Left lung (tissue), 10 donors: ENCODE measurements around the gene PREX1. TPM values are rescaled to one million over a fixed set of nuclear protein-coding genes. Genes with fewer than 3 reads are reported as not detected.

ENCODE experiments used
- ATAC-seq: fragments of 200-7000 bp; cut with Tn5 transposase; one replicate; pipeline ENCODE4 v1.9.1; 2020; ENCODE audit warnings: moderate library complexity
- DNase-seq, 4 donors: peaks; one replicate each; pipeline ENCODE4 v3.0.0-alpha.2; 2013 to 2020
- H3K27ac ChIP-seq, 2 donors: fragments of 200-600 bp; sonication (generic) in 1 of 2; one replicate each; pipeline versions ENCODE4 v1.5.0 to v1.8.0; 2020 to 2021
- H3K27me3 ChIP-seq, 2 donors: fragments of 200-600 bp; sonication (generic) in 1 of 2; one replicate each; pipeline versions ENCODE4 v1.5.0 to v1.8.0; 2020 to 2021
- H3K36me3 ChIP-seq, 2 donors: fragments of 200-600 bp; sonication (generic) in 1 of 2; one replicate each; pipeline versions ENCODE4 v1.5.0 to v1.8.0; 2020 to 2021
- H3K4me1 ChIP-seq, 2 donors: fragments of 200-600 bp; one replicate each; pipeline ENCODE4 v1.8.0; 2021
- H3K4me3 ChIP-seq, 2 donors: fragments of 200-600 bp; sonication (generic) in 1 of 2; one replicate each; pipeline versions ENCODE4 v1.5.0 to v1.8.0; 2020 to 2021; ENCODE audit warnings: mild to moderate bottlenecking in 1 of 2
- H3K9me3 ChIP-seq, 2 donors: fragments of 200-600 bp; sonication (generic) in 1 of 2; one replicate each; pipeline versions ENCODE4 v1.5.0 to v1.8.0; 2020 to 2021
- intact Hi-C, 2 donors: fragments of 100-400 bp; cut with DNase I; formaldehyde crosslinking; loops; one replicate each; pipeline versions ENCODE4 v1.11.2 to v1.14.2; 2022
- polyA plus RNA-seq, 6 donors: library from polyadenylated mRNA; unstranded; fragments of 120-200 nt; gene quantifications; one replicate each; pipeline ENCODE4 v1.2.1, GENCODE V29; 2013; ENCODE audit not compliant: insufficient read length in 6 of 6
- total RNA-seq, 2 donors: library from RNA; stranded (reverse); fragmentation: NEBNext Ultra II Directional; extraction: Animal tissue kit (Norgen Biotek cat#: 25700); gene quantifications; one replicate each; pipeline ENCODE4 v1.2.1, GENCODE V29; 2021
- TF ChIP-seq, protein P1 (sequence below), 2 donors: fragments of 200-600 bp; sonication (generic) in 1 of 2; IDR thresholded peaks; one replicate each; pipeline versions ENCODE4 v1.5.0 to v1.8.0; 2021; ENCODE audit warnings: antibody characterized with exemption in 2 of 2
- donor health status: DM: no; HTN: yes; CAD: no.
- donor health status: DM: no; HTN: no; CAD: no.

PREX1 gene
- total and polyA plus RNA-seq, 8 donors: 20.3 to 111 (median 26.1) TPM

DNA sequence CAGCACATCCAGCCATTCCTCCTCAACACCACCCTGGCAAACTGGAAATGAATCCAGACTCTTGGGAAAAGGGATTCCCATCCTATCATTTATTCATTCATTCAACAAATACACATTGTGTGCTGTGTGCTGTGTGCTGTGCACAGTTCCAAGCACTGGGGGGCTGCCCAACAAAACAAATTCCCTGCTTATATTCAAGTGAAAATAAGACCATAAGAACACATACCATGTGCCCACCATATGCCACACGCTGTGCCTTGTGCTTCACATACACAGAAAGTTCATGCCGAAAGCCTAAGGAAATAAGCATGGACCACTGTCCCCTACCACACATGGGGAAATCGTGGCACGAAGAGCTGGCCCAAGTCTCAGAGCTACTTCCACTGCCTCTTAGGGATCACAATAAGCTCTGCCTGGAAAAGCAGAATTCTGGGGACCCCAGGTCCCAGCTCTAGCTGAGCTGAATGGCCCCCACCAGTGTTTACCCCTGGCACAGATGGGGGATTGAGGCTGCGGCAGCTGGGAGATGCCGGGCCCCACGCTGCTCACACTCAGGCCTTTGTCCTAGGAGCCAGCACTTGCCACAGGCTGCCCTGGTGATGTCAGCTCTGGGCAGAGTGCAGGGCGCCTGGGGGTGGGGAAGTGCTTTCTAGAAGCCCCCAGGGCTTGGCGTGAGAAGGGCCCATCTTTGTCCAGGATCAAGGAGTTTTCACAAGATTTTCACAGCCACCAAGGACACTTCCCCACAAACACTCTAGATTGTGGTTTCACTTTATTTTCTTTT, 99.6 kb downstream of the PREX1 start:
- Histone ChIP-seq H3K4me1 (peaks cover 8 to 88% of the 10 kb centered on the region in 2 donors), H3K27me3 (no peaks in the 10 kb centered on the region), H3K27ac (no peak overlapping the region), H3K9me3 (no peaks in the 10 kb centered on the region), H3K36me3 (peaks cover 0 to 73% of the 10 kb centered on the region in 2 donors), H3K4me3 (no peak overlapping the region)
- no peak for ATAC-seq
- TF ChIP-seq, protein P1, sequence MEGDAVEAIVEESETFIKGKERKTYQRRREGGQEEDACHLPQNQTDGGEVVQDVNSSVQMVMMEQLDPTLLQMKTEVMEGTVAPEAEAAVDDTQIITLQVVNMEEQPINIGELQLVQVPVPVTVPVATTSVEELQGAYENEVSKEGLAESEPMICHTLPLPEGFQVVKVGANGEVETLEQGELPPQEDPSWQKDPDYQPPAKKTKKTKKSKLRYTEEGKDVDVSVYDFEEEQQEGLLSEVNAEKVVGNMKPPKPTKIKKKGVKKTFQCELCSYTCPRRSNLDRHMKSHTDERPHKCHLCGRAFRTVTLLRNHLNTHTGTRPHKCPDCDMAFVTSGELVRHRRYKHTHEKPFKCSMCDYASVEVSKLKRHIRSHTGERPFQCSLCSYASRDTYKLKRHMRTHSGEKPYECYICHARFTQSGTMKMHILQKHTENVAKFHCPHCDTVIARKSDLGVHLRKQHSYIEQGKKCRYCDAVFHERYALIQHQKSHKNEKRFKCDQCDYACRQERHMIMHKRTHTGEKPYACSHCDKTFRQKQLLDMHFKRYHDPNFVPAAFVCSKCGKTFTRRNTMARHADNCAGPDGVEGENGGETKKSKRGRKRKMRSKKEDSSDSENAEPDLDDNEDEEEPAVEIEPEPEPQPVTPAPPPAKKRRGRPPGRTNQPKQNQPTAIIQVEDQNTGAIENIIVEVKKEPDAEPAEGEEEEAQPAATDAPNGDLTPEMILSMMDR (IDR thresholded peaks at IDR 0.05): no peak
- no peak for DNase-seq
- intact Hi-C loops: no loop called here

DNA sequence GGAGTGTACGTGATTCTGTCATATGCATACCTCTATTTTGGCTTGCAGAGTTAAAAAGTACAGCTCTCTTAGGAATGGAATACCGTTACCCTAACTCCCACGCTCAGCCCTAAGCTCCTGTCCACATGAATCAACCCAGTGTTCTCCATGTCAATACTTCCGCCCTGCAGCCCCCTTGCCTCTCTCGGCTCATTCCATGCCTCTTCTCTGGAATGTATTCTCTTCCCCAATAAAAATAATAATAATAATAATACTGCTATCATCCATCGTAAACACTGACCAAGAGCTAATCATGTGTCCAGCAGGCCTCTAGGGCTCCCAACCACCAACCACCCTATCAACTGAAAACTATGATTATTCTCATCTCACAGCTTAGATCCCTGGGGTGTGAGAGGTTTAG, 100.6 kb downstream of the PREX1 start:
- no peak overlapping the region for H3K27ac ChIP-seq
- DNase-seq: no peak
- no peaks in the 10 kb centered on the region for H3K9me3 ChIP-seq
- peaks cover 0 to 63% of the 10 kb centered on the region in 2 donors for H3K36me3 ChIP-seq
- ATAC-seq: no peak
- no peak overlapping the region for H3K4me3 ChIP-seq
- no peaks in the 10 kb centered on the region for H3K27me3 ChIP-seq
- peaks cover 18 to 88% of the 10 kb centered on the region in 2 donors for H3K4me1 ChIP-seq
- TF ChIP-seq, protein P1 (IDR thresholded peaks at IDR 0.05): no peak
- intact Hi-C loops: no loop called here

DNA sequence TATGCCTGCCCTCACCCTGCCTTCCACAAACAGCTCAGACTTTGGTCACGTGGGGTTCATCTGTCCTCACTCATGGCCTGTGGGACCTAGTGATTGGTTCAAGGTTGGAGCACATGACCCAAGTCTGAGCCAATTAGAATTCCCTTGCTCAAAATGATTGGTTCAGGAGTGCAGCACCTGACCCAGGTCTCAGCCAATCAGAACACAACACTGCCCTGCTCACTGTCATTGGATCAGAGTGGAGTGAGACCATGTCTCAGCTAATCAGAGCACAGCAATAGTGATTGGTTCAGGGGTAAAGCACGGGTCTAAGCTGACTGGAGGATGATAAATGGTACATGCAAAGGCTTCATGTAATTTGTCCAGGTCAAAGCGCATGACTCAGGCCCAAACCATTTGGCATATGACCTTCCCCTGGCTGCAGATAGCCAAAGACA, 102.2 kb downstream of the PREX1 start:
- H3K9me3 ChIP-seq: no peaks in the 10 kb centered on the region
- H3K4me1 ChIP-seq: peaks cover 30 to 88% of the 10 kb centered on the region in 2 donors
- H3K4me3 ChIP-seq: no peak overlapping the region
- DNase-seq (no peak), ATAC-seq (no peak)
- H3K27ac ChIP-seq: peak overlapping the region in 1 of 2 donors; percentile 90
- H3K27me3 ChIP-seq: no peaks in the 10 kb centered on the region
- TF ChIP-seq, protein P1 (IDR thresholded peaks at IDR 0.05): no peak
- peaks cover 0 to 51% of the 10 kb centered on the region in 2 donors for H3K36me3 ChIP-seq
- intact Hi-C loops: no loop called here

DNA sequence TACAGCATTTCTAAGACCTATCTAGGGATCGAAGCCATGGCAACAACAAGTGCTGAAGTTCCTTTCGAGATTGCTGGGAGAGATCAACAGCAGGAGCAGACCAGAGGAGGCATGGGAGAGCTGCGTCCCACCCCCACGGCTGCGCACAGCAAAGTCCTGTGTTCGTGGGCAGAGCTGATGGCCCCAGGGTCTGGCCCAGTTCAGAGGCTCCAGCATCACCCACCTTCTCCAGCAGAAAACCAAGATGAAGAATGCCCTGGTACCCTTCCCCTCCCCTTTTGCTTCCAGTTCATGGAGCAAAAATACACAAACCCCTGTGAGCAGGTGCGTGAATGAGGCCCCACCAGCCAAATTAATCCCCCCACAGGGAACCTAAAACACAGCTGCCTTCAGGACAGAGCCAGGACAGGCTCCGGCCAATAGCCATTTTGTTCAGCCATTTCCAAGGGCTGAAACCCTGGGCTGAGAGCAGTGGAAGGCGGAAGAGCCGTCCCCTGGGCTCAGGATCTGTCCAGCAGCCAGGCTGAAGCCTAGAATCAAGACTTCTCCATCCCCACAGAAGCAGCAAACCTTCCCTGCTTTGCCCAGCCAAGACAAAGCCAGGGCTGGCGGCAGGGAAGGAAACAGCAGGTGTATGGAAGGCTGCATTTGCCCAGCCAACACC, 102.8 kb downstream of the PREX1 start:
- Histone ChIP-seq H3K27ac (peak overlapping the region in 1 of 2 donors; percentile 90), H3K4me3 (no peak overlapping the region), H3K4me1 (peaks cover 30 to 88% of the 10 kb centered on the region in 2 donors), H3K36me3 (peaks cover 0 to 51% of the 10 kb centered on the region in 2 donors), H3K9me3 (no peaks in the 10 kb centered on the region), H3K27me3 (no peaks in the 10 kb centered on the region)
- TF ChIP-seq, protein P1 (IDR thresholded peaks at IDR 0.05): no peak
- ATAC-seq (no peak), DNase-seq (no peak)
- intact Hi-C loops: no loop called here

DNA sequence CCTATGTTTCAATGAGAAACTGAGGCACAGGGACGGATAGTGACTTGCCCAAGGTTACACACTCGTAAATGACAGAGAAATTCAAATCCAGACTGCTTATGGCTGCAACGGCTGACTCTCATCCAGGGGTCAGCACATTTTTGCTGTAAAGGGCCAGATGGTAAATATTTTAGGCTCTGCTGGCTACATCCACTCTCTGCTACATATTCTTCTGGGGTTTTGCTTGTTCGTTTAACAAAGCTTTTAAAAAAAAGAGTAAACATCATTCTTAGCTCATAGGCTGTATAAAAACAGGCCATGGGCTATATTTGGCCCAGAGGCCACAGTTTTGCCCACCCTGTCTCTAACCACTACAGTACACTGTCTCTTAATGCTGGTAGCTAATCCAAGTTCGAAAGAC, 103.4 kb downstream of the PREX1 start:
- Histone ChIP-seq H3K9me3 (no peaks in the 10 kb centered on the region), H3K4me1 (peaks cover 30 to 88% of the 10 kb centered on the region in 2 donors), H3K36me3 (peaks cover 0 to 45% of the 10 kb centered on the region in 2 donors), H3K27ac (peak overlapping the region in 1 of 2 donors; percentile 90), H3K4me3 (no peak overlapping the region), H3K27me3 (no peaks in the 10 kb centered on the region)
- ATAC-seq: no peak
- DNase-seq: no peak
- intact Hi-C loops: no loop called here
- TF ChIP-seq, protein P1 (IDR thresholded peaks at IDR 0.05): no peak
